GM18517 (cell line): ENCODE results near the gene IFI30.

Experiments used
- ATAC-seq: cut with Tn5 transposase; IDR thresholded peaks from one replicate; pipeline ENCODE4 v1.9.1; 2021; ENCODE audit warnings: mild to moderate bottlenecking, moderate library complexity; ENCODE audit not compliant: unreplicated experiment

The IFI30 gene

GRCh38 chr19:18170714-18171255 is 2.8 kb upstream of the IFI30 start:
- no peak for ATAC-seq

- ATAC-seq = no peak
These were observed 1.8 kb upstream of the IFI30 start for GRCh38 chr19:18171605-18172327.

- no peak for ATAC-seq
These were observed 1.1 kb upstream of the IFI30 start for GRCh38 chr19:18172331-18173053.

GRCh38 chr19:18173054-18173571 is 500 bp upstream of the IFI30 start:
- no peak for ATAC-seq

GRCh38 chr19:18174983-18175382 is 1.4 kb downstream of the IFI30 start:
- no peak for ATAC-seq

- no peak for ATAC-seq
These were observed 3.0 kb downstream of the IFI30 start for GRCh38 chr19:18176367-18177310.

- no peak for ATAC-seq
These were observed 6.3 kb downstream of the IFI30 start for GRCh38 chr19:18179957-18180356.

- no peak for ATAC-seq
These were observed 9.9 kb downstream of the IFI30 start for GRCh38 chr19:18183529-18183928.

GRCh38 chr19:18185538-18185937 is 11.9 kb downstream of the IFI30 start:
- no peak for ATAC-seq

GRCh38 chr19:18190278-18190677 is 16.7 kb downstream of the IFI30 start:
- ATAC-seq = no peak

GRCh38 chr19:18191640-18192062 is 18.0 kb downstream of the IFI30 start:
- no peak for ATAC-seq

GRCh38 chr19:18192673-18193387 is 19.2 kb downstream of the IFI30 start, which contains the start of gene MPV17L2:
TSS of gene MPV17L2 (plus strand) at chr19:18193218. CDS start at chr19:18193282, 64 bp downstream.
- ATAC-seq = peak; percentile 80

GRCh38 chr19:18193388-18194180 is 20.0 kb downstream of the IFI30 start:
- peak; percentile 10 for ATAC-seq

GRCh38 chr19:18194181-18194530 is 20.5 kb downstream of the IFI30 start:
- ATAC-seq = no peak

- ATAC-seq = no peak
These were observed 21.1 kb downstream of the IFI30 start for GRCh38 chr19:18194554-18195238.

- no peak for ATAC-seq
These were observed 22.9 kb downstream of the IFI30 start for GRCh38 chr19:18196511-18196845.

GRCh38 chr19:18197306-18197705 is 23.7 kb downstream of the IFI30 start:
- no peak for ATAC-seq

- ATAC-seq = no peak
These were observed 24.3 kb downstream of the IFI30 start for GRCh38 chr19:18197941-18198340.

- ATAC-seq = no peak
These were observed 24.8 kb downstream of the IFI30 start for GRCh38 chr19:18198374-18198773.
